ENCODE measurements around the gene SEC22B.
A peak's percentile ranks its signal among the peaks of the same experiment; 100 is the strongest.
"Not testable (repeated sequence)": the region's sequence is repeated elsewhere in the genome, so short reads cannot be mapped to it uniquely, and the experiment has no call there.

Gene SEC22B

DNA sequence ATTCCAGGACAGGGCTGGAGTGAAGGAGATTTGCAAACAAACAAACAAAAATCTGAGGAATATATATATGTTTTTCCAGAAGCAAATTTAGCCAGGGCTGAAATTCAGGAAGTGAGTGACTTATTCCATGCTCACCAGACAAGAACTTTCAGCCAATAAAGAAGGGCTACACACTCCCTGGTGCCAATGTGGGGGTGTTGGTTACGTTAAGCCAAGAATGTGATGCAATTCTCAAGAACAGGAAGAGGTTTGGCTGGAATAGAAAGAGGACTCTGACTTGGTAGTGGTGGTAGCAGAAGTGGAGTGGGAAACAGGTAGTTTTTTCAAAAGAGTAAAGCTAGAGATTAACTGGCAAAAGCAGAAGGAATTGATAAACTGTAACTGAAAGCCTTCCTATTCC lies 31.7 kb downstream of the SEC22B start:
- DNase-seq, result not testable (repeated sequence)

DNA sequence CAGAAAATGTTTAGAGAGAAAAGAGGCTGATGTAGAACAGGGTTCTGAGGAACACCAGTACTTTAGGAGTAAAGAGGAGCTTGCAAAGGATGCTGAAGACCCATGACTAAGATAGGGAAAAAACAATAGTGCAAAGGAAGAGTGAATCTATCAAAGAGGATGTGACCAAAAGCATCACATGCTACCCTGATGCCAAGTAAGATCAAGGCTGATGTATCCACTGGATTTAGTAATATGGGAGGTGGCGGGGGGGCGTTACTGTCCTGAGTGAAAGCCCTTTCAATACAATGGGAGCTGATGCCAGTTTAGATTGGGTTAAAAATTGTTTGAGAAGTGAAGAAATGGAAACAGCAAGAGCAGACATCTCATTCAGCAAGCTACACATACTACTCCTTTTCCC lies 32.2 kb downstream of the SEC22B start:
- not testable (repeated sequence) for DNase-seq

DNA sequence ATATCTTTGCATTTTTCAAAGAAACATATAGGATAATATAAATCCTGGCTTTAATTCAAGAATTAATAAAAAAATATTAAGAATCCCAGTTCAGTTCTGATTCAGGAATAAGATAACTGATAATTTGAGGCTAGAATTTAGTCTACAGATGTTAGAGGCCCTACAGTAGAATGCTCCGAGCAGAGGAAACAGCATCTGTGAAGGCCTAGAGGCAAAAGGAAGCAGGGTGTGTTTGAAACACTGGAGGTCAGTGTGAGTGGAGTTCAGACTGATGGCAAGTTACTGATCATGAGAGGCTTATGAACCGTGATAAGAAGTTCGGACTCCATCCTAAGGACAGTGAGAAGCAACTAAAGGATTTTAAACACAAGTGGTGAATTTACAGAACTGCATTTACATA lies 33.0 kb downstream of the SEC22B start:
- DNase-seq, result not testable (repeated sequence)

DNA sequence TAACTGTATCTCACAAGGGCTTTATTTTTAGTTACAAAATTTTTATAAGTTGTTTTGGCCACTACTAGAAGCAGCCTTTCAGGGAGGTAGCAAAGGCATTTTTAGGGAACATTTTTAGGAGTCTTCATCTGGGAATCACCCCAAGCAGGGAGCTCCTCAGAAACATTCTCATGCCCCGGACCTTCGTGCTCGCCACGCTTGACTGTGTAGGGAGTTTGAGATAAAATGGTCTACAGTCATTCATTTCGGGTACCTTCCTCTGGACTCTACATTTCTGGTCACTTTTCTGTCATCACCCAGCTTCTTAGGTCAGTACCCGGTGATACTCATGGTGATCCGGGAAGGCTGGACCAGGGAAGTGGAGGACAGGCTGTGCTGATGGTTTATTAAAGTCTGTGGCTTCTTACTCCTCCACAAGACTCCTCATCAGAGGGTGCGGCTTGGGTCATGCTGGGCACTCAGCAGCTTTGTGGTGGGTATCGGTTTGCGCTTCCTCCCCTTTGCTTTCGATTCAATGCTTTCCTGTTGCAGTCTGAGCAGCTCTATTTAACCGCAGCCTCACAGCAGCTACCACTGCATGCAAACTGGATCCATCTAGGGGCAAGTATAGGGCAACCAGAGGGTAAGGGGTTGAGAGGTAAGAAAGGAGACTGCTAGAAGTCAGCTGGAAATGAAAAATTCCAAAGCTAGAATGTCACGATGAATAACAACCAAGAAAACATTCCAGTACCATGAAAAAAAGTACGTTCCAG lies 33.6 kb downstream of the SEC22B start:
- peak; percentile 65 for DNase-seq

DNA sequence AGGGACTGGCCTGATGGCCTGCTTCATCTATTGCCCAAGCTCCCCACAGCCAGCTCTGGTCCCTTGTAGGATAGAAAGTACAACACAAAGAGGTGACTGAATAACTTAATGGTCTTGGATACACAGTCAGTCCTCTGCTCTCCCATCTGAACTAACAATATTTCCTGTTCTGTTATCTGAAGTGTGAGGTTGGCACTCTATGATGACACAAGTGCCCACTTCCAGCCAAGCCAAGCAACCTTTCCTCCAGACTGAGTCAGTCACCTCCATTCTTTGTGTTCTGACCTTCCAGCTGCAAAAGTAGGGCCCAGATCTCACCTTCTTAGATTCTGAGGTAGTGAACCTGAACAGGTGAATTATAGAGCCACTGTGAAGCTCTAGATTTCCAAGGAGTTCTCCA lies 34.5 kb downstream of the SEC22B start:
- not testable (repeated sequence) for DNase-seq

DNA sequence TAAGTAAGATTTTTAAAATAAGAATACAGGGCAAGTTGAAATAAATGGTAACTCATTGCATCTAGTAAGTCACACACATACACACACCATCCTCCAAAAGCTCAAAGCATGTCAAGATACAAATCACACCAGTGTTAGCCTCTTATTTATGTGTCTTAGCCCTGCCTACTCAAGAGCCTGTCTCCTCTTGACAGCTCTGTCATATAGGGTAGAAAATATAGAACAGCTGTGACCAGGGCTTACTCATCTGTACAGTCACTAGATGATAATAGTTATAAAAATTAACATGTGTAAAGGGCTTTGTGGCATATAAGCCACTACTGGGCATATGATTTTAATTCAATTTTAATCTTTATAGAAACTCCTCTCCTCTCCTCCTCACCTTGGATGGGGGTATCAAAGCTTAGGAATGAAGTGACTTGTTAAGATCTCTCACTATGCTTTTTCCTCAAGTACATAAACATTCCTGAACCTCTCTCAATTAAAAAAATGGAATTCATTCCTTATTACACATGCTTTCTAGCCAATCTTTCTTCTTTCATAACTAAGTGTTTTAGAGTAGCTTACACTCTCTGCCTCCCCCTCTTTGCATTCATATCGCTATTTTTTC lies 35.6 kb downstream of the SEC22B start:
- DNase-seq, result not testable (repeated sequence)

DNA sequence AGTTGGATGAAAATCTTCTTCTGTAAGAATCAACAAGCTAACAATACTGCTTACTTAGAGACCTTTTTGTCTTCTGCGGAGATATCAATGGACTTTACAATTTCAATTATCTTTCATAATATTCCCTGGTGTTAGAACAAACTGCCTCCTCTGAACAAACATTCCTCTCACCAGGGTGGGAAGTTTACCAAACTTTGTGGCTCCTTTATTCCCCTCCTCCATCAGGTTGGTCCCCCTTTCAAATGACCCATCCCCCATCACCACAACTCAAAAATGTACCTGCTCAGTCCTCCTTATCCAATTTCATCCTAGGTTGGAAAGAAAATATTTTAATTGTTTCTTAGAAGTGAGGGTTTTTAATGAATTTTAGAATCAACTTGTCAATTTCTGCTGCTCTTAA lies 40.2 kb downstream of the SEC22B start:
- not testable (repeated sequence) for DNase-seq

DNA sequence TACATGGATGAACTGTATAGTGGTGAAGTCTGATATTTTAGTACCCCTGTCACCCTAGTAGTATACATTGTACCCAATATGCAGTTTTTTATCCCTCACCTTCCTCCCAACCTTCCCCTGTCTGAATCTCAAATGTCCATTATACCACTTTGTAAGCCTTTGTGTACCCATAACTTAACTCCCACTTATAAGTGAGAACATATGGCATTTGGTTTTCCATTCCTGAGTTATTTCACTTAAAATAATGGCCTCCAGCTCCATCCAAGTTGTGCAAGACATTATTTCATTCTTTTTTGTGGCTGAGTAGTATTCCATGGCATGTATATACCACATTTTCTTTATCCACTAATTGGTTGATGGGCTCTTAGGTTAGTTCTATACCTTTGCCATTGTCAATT lies 42.4 kb downstream of the SEC22B start:
- DNase-seq, result not testable (repeated sequence)

DNA sequence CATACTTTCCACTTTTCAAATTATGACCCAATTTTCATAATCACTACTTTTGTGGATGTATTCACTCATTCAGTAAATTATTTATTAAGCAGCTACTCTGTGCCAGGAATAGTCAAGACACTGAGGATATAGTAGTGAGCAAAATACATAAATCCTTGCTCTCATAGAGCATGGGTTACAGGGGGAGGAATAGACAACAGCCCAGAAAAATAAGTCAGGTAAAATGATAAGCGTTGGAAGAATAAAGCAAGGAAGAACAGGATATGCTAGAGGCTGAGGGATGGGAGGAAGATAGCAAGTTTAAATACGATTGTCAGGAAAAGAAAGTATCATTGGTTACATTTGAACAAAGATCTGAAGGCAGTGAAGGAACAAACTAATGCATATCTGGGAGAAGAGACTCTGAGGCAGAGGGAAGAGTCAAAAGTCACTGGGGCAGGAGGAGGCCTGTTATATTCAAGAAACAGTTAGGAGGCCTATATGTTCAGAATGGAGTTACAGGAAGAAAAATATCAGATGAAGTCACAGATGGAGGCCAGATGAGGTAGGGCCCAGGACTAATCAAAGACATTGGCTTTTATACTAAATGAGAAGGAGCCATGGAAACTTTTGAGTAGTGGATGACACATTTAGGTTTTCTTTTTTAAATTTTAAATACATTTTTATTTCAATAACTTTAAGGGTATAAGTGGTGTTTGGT lies 42.9 kb downstream of the SEC22B start:
- DNase-seq, result no peak

DNA sequence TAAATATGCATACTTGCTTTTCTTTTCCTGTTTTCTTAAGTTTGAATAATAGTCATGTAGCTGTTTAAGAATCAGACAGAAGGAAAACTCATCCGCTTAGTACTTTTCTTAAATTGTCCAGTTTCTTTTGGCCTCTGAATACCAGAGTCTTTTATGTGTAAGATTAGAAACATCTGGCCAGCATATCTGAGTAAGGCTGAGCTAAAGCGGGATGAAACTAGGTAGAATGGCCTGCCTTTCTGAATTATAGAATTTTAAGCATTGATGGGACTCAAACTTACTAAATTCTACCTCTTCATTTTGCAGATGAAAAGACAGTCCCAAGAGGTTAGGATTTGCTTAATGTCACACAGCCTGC lies 43.9 kb downstream of the SEC22B start:
- DNase-seq, result not testable (repeated sequence)

DNA sequence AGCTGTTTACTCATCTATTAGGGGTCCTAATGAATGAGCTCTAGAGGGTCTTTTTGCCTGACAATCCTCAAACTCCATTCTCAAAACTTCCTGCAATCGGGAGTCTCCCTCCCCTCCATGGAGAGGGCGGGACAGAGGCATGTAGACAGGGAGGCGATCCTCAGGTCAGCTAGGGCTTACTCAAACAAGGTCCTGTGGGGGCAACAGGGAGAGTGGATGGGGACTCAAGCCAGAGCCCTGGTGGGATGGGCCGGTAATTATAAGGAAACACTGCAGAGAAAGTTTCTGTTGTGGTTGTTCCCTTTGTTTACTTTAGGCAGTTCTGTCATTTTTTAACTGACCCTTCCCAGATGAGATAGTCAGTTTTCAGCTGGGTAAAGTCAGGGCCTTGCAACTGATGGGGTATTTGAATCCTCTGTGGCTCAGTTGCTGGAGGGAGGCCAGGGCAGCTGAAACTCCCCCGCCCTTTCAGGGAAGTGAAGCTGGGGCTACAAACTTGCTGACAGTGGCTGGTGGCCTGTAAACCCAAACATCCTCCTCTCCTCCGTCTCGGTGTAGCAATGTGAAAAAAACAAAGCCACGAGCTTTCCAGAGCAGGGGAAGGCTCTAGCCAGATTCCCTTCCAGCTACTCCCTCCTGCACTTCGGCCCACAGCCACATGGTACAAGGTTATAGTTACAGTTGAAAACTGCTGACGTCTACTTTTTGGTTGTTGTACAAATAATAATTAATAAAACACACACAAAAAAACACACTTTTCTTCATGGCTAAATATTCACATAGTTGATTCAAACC lies 44.5 kb downstream of the SEC22B start:
- DNase-seq, result not testable (repeated sequence)

DNA sequence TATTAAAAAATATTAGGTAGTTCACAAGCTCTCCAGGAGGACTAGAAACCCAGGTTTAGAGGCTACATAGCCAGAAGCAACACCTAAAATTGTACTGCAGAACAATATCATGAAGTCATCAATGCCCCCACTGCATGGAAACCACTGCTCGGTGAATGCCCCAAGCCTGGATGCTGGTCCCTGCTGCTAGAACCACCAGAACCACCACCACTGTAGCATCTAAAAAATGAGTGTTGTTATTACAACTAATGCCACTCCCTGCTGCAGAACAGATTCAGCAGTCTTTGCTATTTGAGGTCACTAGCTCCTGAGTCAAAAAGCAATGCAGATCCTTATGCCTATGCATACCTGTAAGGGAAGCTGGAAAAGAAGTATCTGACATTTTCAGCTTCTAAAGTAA lies 48.4 kb downstream of the SEC22B start:
- not testable (repeated sequence) for DNase-seq

DNA sequence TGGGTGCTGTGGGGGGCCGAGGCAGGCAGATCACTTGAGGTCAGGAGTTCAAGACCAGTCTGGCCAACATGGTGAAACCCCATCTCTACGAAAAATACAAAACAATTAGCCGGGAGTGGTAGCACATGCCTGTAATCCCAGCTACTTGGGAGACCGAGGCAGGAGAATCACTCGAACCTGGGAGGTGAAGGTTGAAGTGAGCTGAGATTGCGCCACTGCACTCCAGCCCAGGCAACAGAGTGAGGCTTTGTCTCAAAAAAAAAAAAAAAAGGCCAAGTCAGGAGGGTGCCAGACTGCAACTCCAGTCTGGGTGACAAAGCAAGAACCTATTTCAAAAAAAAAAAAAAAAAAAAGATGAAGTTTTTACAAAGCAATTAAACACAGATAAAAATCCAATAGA lies 50.1 kb downstream of the SEC22B start:
- not testable (repeated sequence) for DNase-seq

DNA sequence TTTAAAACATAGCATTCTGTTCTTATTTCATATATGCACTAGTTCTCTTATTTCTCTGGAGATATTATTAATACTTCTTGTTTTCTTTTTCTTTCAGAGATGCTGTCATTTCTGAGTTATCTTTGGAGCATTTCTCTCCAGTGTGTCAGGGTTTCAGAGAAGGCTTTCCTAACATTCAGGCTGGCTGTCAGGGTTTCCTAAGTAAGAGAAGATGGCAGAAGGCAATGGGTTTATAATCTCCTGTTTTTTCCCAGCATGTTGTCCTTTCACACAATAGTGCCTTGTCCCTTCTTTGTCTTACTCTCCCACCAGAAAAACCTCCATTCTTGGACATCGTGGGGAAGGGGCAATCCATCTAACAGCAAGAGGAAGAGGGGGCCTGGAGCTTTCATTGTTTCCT lies 51.7 kb downstream of the SEC22B start:
- not testable (repeated sequence) for DNase-seq

DNA sequence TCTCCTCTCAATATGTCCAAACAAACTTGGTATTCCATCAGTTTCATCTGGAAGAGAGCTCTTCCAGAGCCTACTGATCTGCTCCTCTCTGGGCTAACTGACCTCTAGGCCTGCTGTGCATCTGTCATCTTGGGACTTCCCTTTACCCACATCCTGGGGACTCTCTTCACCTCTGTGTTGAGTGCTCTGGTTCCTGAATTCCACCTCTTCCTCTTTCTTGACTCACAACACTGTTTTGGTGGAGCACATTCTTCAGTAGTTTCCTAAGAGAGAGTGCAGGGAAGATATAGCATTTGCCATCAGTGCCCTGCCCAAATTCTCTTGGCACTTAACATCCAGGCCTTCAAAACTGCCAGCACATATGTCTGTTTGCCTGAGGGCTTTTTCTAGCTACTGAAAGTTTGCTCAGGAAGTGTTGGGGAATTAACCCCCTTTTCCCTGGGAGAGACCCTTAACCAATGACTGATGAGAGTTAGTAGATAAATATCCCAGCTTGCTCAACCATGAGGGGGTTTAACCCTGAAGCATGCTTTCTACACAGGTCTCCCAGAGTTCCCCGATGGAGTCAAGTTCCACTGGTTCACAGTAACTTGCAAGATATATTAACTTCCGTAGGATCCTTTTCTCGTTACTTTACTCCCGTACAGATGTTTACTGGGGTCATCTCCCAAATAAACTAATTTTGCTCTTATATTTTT lies 52.4 kb downstream of the SEC22B start:
- DNase-seq, result not testable (repeated sequence)

DNA sequence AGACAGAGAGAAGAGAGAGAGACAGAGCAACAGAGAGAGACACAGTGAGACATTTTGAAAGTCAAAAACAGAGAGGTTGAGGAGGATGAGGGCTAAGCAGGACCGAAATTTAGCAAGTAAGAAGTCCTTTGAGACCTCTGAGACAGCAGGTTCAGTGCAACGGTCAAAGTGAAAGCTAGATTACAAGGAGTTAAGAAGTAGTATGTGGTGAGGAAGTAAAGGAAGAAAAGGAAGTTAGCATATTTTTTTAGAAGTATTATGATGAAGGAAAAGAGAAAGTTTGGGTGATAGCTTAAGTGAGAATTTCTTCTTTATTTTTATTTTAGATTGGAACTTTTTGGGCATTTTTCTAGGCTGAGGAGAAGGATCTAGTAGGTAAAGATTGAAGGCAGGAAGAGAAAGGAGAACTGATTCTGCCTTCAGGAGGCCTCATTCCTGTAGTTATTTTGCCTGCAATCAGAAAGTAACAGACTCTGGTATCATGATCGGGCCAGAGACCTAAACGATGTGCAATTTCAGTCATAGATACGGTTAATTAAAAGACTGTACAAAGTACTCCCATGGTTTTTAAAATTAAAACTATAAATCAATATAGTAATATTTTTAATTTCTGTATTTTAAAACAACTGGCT lies 53.9 kb downstream of the SEC22B start:
- DNase-seq, result not testable (repeated sequence)

DNA sequence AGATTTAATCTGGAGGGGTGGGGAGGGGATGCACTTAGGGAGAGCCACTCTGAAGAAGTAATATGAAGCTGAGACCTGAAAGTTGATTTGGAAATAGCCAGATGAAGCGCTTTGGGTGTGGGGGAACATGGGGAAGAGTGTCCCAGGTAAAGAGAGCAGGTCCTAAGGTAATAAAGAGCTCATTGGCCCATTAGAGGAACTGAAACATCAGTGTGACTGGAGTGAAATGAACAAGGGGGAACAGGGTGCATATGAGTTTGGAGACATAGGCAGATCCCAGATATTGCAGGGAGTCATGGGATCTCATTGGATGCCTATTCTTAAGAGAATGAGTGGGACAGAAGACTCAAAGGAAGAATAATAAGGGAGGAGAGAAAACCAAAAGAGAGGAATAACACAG lies 54.5 kb downstream of the SEC22B start:
- DNase-seq, result not testable (repeated sequence)

DNA sequence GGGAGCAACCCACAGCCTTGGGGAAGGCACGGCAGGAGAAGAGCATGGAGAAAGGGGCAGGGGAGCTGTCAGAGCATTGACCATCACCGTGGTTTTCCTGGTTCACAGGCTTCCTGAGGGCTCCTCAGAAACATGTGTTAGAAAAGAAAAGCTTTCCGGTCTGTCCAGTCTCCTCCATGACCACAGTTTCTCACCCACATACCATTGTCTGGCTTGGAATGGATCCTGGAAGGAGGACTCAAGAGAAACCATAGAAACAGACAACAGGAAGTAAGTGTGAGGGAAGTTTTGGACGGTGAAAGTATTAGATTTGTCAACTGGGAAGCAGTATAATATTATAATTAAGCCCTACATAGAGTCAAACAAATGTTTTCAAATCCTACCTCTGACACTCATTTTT lies 55.8 kb downstream of the SEC22B start:
- not testable (repeated sequence) for DNase-seq

DNA sequence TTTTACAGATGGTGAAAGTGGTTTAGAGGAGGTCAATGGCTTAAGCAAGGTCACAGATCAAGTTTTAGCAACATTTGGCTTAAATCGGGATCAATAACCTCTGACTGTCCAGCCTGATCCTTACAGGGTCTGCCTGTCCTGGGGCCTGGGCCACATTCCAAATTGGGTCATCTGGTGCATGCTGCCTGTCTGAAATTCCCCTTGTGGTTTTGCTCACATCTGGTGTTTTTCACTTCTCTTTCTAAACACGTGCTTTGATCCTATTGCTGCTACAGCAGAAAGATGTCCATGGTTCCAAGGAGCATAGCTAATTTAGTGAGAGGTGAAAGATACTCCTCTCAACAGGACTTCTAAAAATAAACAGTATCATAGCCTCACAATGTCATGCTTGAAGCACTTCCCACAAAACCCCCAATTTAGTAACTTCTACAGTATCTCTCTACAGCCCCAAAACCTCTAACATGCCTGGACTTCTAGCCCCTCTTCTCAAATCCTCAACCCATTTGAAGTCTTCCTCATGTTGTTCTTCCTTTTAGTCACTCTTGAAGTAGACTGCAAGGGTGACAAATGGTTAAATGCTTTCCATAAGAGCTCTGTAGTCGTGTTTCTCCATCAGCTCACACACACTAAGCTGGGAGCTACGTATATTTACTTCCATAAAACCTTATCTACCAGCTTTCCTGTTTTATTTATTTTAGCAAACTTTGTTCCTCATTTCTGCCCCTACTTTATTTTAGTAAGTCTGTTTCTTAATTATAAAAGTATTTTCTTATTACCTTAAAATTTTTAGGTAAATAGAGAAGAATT lies 58.7 kb downstream of the SEC22B start:
- DNase-seq, result not testable (repeated sequence)

DNA sequence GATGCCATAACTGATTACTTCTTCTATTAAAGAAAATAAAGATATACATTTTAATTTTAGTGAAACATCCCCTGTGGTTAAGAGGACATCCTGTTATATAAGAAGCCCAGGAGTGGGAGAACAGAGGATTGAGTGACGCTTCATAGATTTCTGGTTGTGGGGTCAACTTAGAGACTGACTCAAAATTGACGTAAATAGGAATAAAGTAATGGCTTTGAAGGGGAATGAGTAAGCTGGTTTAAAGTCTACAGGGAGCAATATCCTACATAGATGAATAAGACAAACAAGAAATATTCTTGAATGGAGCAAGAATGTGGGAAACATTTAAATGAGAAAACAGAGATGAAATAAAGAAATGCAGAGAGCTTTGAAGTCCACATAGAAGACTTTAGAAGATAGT lies 60.2 kb downstream of the SEC22B start:
- not testable (repeated sequence) for DNase-seq

DNA sequence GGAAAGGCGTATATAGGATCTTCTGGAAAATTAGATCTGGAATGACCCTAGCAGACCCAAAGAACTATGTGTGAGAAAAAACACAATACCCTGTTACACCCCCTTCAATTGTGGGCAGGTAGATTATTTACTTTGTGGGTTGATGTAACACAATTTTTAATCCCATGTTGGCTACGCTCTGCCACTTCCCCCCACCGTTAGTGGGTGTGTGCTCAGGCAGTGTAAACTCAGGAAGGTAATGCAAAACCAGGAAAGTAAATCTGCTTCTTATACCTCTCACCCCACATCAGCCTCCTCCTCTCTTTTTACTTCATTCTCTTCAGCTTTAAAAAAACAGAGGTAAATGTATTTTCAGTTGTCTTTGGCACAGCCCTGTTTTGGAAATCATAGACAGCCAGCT lies 63.2 kb downstream of the SEC22B start:
- not testable (repeated sequence) for DNase-seq
